GM12878 (cell line): ENCODE results near the gene ESPNL. TPM values are rescaled to one million over a fixed set of nuclear protein-coding genes. Genes with fewer than 3 reads are reported as not detected.

Experiments
- ATAC-seq: fragments of 200-7000 bp; cut with Tn5 transposase; 3 replicates; pipeline ENCODE4 v1.9.1; 2020; ENCODE audit warnings: mild to moderate bottlenecking, moderate library complexity
- BruUV-seq: library from RNA; stranded (reverse); fragments of 400-500 nt; replicated peaks from 2 replicates; lab custom pipeline; 2021; lab: Mats Ljungman, UMichigan
- CTCF ChIA-PET: fragments of 300-600 bp; sonication (Branson Sonifier 250); formaldehyde crosslinking; extraction: SDS; loops from one replicate; lab custom pipeline; 2021; ENCODE audit warnings: inconsistent platforms; lab: Yijun Ruan, JAX
- POLR2A ChIA-PET: fragments of 350-600 bp; formaldehyde crosslinking; extraction: SDS; loops from one replicate; lab custom pipeline; 2021; ENCODE audit warnings: inconsistent platforms; lab: Charles Lee
- RAD21 ChIA-PET: fragments of 300-600 bp; sonication (Branson Sonifier 250); formaldehyde crosslinking; loops from one replicate; lab custom pipeline; 2023; ENCODE audit warnings: antibody characterized with exemption; ENCODE audit not compliant: unreplicated experiment; lab: Charles Lee
- SMC1A ChIA-PET: fragments of 300-600 bp; sonication (Branson Sonifier 250); formaldehyde crosslinking; loops from one replicate; lab custom pipeline; 2023; ENCODE audit not compliant: unreplicated experiment, uncharacterized antibody; lab: Charles Lee
- DNase-seq: peaks from one replicate; pipeline ENCODE4 v3.0.0-alpha.2; 2011; ENCODE audit warnings: low read depth, low spot score
- FAIRE-seq: peaks from 3 replicates; lab custom pipeline; 2011; peaks lifted over from hg19 to GRCh38; lab: Jason Lieb, UNC
- H2AFZ ChIP-seq: 2 replicates; pipeline ENCODE4 v1.6.0; 2011; ENCODE audit warnings: low read depth, low read length, control low read depth; ENCODE audit not compliant: control insufficient read depth
- H3K27ac ChIP-seq: 2 replicates; pipeline ENCODE4 v1.5.1; 2011; ENCODE audit warnings: control low read depth; ENCODE audit not compliant: control insufficient read depth, insufficient read depth
- H3K27me3 ChIP-seq, 2 experiments: replicated peaks in 1 of 2; 2 replicates each; pipeline versions ENCODE4 v1.6.0 to v1.6.1; 2011; ENCODE audit warnings: low read length in 1 of 2; ENCODE audit not compliant: control insufficient read depth in 2 of 2, insufficient read depth in 2 of 2
- H3K36me3 ChIP-seq, 2 experiments: 2 replicates each; pipeline ENCODE4 v1.5.1; 2011; ENCODE audit warnings: low read length in 1 of 2; ENCODE audit not compliant: control insufficient read depth in 2 of 2, insufficient read depth in 2 of 2
- H3K4me1 ChIP-seq: 2 replicates; pipeline ENCODE4 v1.6.1; 2011; ENCODE audit warnings: mild to moderate bottlenecking, low read length, moderate library complexity, mixed read lengths; ENCODE audit not compliant: control insufficient read depth, insufficient read depth
- H3K4me2 ChIP-seq: 2 replicates; pipeline ENCODE4 v1.6.0; 2011; ENCODE audit warnings: control low read depth; ENCODE audit not compliant: control insufficient read depth, insufficient read depth
- H3K4me3 ChIP-seq: fragments of 200-600 bp; sonication (generic); 2 replicates; pipeline ENCODE4 v1.5.1; 2016
- H3K79me2 ChIP-seq: 2 replicates; pipeline ENCODE4 v1.6.0; 2011; ENCODE audit warnings: low read length; ENCODE audit not compliant: control insufficient read depth, insufficient read depth
- H3K9ac ChIP-seq: 2 replicates; pipeline ENCODE4 v1.8.0; 2011; ENCODE audit warnings: low read length, control low read depth, mixed read lengths; ENCODE audit not compliant: control insufficient read depth, insufficient read depth
- H3K9me3 ChIP-seq: replicated peaks from 3 replicates; pipeline ENCODE4 v1.5.1; 2011; ENCODE audit warnings: mild to moderate bottlenecking, low read length; ENCODE audit not compliant: control insufficient read depth, insufficient read depth
- H4K20me1 ChIP-seq: 2 replicates; pipeline ENCODE4 v1.6.0; 2011; ENCODE audit not compliant: control insufficient read depth, insufficient read depth
- BRCA1 ChIP-seq: IDR thresholded peaks from 2 replicates; pipeline ENCODE4 v1.6.1; 2011; ENCODE audit warnings: low read depth, low read length, improper control_type of control experiment
- CEBPZ ChIP-seq: fragments of 150-350 bp; IDR thresholded peaks from 2 replicates; pipeline ENCODE4 v1.6.1; 2016; ENCODE audit warnings: low read depth, low read length
- EP300 ChIP-seq, 2 experiments: fragments of 150-350 bp in 1 of 2; IDR thresholded peaks; 2 replicates each; pipeline ENCODE4 v1.6.1; 2011 to 2012; ENCODE audit warnings: low read depth in 2 of 2, low read length in 2 of 2, borderline replicate concordance in 1 of 2, improper control_type of control experiment in 1 of 2, inconsistent platforms in 1 of 2; ENCODE audit not compliant: control insufficient read depth in 1 of 2
- KDM1A ChIP-seq: fragments of 200-600 bp; sonication (generic); IDR thresholded peaks from 2 replicates; pipeline ENCODE4 v1.6.1; 2016; ENCODE audit warnings: borderline replicate concordance
- KLF5 ChIP-seq: fragments of 450-650 bp; IDR thresholded peaks from 2 replicates; pipeline ENCODE4 v1.6.1; 2014; ENCODE audit warnings: mild to moderate bottlenecking; ENCODE audit not compliant: partially characterized antibody
- MEF2B ChIP-seq: fragments of 450-650 bp; IDR thresholded peaks from 2 replicates; pipeline ENCODE4 v1.6.1; 2018; ENCODE audit warnings: mild to moderate bottlenecking, moderate library complexity; ENCODE audit not compliant: partially characterized antibody, poor library complexity, severe bottlenecking
- MXI1 ChIP-seq: fragments of 150-350 bp; IDR thresholded peaks from 2 replicates; pipeline ENCODE4 v1.6.1; 2011; ENCODE audit warnings: low read depth, mild to moderate bottlenecking, inconsistent platforms, low read length, improper control_type of control experiment
- MYC ChIP-seq: IDR thresholded peaks from 2 replicates; pipeline ENCODE4 v1.6.1; 2011; ENCODE audit warnings: mild to moderate bottlenecking, low read length, moderate library complexity, inconsistent platforms; ENCODE audit not compliant: insufficient read depth, insufficient replicate concordance, insufficient read length, severe bottlenecking
- NKRF ChIP-seq: fragments of 450-650 bp; conservative IDR thresholded peaks from 2 replicates; pipeline ENCODE4 v1.6.1; 2017; ENCODE audit warnings: mild to moderate bottlenecking, moderate library complexity
- NR2C1 ChIP-seq: fragments of 450-650 bp; IDR thresholded peaks from 2 replicates; pipeline ENCODE4 v1.6.1; 2017; ENCODE audit warnings: antibody characterized with exemption, mild to moderate bottlenecking, moderate library complexity
- PKNOX1 ChIP-seq: fragments of 450-650 bp; IDR thresholded peaks from 2 replicates; pipeline ENCODE4 v1.6.1; 2016; ENCODE audit warnings: mild to moderate bottlenecking
- RELB ChIP-seq: fragments of 450-650 bp; IDR thresholded peaks from 2 replicates; pipeline ENCODE4 v1.6.1; 2017; ENCODE audit warnings: low read depth, mild to moderate bottlenecking, moderate library complexity
- RFX5 ChIP-seq: IDR thresholded peaks from 2 replicates; pipeline ENCODE4 v1.6.1; 2011; ENCODE audit warnings: low read depth, low read length, improper control_type of control experiment
- SMARCA5 ChIP-seq: fragments of 450-650 bp; IDR thresholded peaks from 2 replicates; pipeline ENCODE4 v1.6.1; 2017; ENCODE audit warnings: mild to moderate bottlenecking
- TARDBP ChIP-seq: IDR thresholded peaks from 2 replicates; pipeline ENCODE4 v1.6.1; 2016; ENCODE audit warnings: borderline replicate concordance
- ZNF622 ChIP-seq: fragments of 450-650 bp; IDR thresholded peaks from 2 replicates; pipeline ENCODE4 v1.6.1; 2017; ENCODE audit warnings: mild to moderate bottlenecking, inconsistent platforms
- WGBS: methylation state at CpG from one replicate; pipeline ENCODE4 v1.1.6; 2016; ENCODE audit warnings: low lambda C conversion rate; ENCODE audit not compliant: insufficient replicate concordance, insufficient coverage; ENCODE audit errors: missing lambda C conversion rate; 5-methylcytosine and 5-hydroxymethylcytosine counted together
- in situ Hi-C: fragments of 300-500 bp; cut with MboI; formaldehyde crosslinking; loops from 9 replicates; pipeline ENCODE4 v1.14.3; 2018; ENCODE audit warnings: mixed read lengths
- intact Hi-C: fragments of 100-400 bp; cut with micrococcal nuclease; formaldehyde crosslinking; loops from one replicate; pipeline ENCODE4 v1.14.2; 2022; ENCODE audit not compliant: unreplicated experiment
- polyA plus RNA-seq, 11 experiments: library from polyadenylated mRNA; depleted of rRNA in 4 of 11; unstranded in 6 of 11; stranded (reverse) in 5 of 11; fragments of >200 nt; fragmentation: Nextera tagmentation in 4 of 11; fragmentation: Illumina TruSeq in 1 of 11; extraction: Ambion mirVana in 4 of 11; extraction: Trizol in 1 of 11; gene quantifications; 1 replicate in 1 of 11; 2 replicates in 10 of 11; pipeline versions ENCODE4 v1.2.1 to v1.2.3, GENCODE V29; 2011 to 2016; ENCODE audit warnings: inconsistent platforms in 2 of 11, missing spikeins in 2 of 11, low read depth in 1 of 11
- total RNA-seq, 4 experiments: library from RNA; depleted of rRNA in 3 of 4; stranded (reverse); fragments of >200 nt in 3 of 4; fragmentation: Illumina TruSeq in 1 of 4; extraction: Trizol in 1 of 4; gene quantifications; 2 replicates each; pipeline versions ENCODE4 v1.2.1 to v1.2.3, GENCODE V29; 2013 to 2021

ESPNL gene
- total and polyA plus RNA-seq, 10 of the 15 experiments (the other 5 are each of a cell fraction or from before 2014, with no cell fraction given), result 0.05 to 0.94 (median 0.36) TPM; not detected in 3

- 60% methylated on average over 10 of the region's 10 CpGs for WGBS
- DNase-seq, result no peak
- Histone ChIP-seq H4K20me1 (no peaks in the 10 kb centered on the region), H3K9ac (no peak overlapping the region), H3K4me1 (peaks cover 21% of the 10 kb centered on the region), H3K27me3 (no peaks in the 10 kb centered on the region), H3K4me2 (no peak overlapping the region), H3K36me3 (no peaks in the 10 kb centered on the region), H3K9me3 (no peaks in the 10 kb centered on the region), H3K27ac (no peak overlapping the region), H3K4me3 (no peak overlapping the region), H3K79me2 (no peaks in the 10 kb centered on the region), H2AFZ (no peak overlapping the region)
- BruUV-seq, result no TSS peak
- in situ Hi-C loops, result no loop called here
- SMC1A ChIA-PET, result no interaction called here
- POLR2A ChIA-PET, result no interaction called here
- ATAC-seq, result no peak
- intact Hi-C loops, result no loop called here
- no peak for FAIRE-seq
- RAD21 ChIA-PET, result no interaction called here
- no peak for TF ChIP-seq RFX5
- no peak for TF ChIP-seq SMARCA5
- no peak for TF ChIP-seq TARDBP
- TF ChIP-seq MXI1, result no peak
- no peak for TF ChIP-seq RELB
- no peak for TF ChIP-seq ZNF622
- no peak for TF ChIP-seq MEF2B
- no peak for TF ChIP-seq MYC
- no peak for TF ChIP-seq NKRF
- no peak for TF ChIP-seq CEBPZ
- no peak for TF ChIP-seq KDM1A
- no peak for TF ChIP-seq KLF5
- no peak for TF ChIP-seq EP300 (IDR thresholded peaks at IDR 0.05; ENCODE audit: borderline replicate concordance in 1 of 2, control insufficient read depth in 1 of 2, low read depth in 2 of 2, low read length in 2 of 2)
- no peak for TF ChIP-seq PKNOX1
- no peak for TF ChIP-seq NR2C1
- no peak for TF ChIP-seq BRCA1
- CTCF ChIA-PET, result no interaction called here
Observed at GRCh38 chr2:238102865-238103264, 2.7 kb downstream of the ESPNL start.
